ENCODE results near the gene DYNC2I2.

DYNC2I2 gene

DNA sequence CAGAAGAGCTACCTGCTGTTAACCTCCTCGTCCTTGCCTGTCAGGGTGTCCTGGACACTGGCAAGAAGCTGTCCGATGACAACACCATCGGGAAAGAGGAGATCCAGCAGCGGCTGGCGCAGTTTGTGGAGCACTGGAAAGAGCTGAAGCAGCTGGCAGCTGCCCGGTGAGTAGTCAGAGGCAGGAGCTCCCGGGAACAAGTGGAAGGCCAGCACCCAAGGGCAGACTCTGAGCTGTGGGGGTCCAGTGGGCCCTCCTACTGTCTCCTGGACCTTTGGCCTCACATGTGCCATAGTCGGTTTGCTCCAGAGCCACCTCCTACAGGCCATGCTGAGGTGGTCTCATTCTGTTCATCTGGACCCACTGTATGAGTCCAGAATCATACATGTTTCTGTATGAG is 38.7 kb downstream of the DYNC2I2 start:
- TF ChIP-seq, protein P1, sequence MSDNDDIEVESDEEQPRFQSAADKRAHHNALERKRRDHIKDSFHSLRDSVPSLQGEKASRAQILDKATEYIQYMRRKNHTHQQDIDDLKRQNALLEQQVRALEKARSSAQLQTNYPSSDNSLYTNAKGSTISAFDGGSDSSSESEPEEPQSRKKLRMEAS (IDR thresholded peaks at IDR 0.05), result no peak
- TF ChIP-seq EGR1 (IDR thresholded peaks at IDR 0.05), result no peak
- no peak for TF ChIP-seq CREB1 (IDR thresholded peaks at IDR 0.05; ENCODE audit: low read depth)

DNA sequence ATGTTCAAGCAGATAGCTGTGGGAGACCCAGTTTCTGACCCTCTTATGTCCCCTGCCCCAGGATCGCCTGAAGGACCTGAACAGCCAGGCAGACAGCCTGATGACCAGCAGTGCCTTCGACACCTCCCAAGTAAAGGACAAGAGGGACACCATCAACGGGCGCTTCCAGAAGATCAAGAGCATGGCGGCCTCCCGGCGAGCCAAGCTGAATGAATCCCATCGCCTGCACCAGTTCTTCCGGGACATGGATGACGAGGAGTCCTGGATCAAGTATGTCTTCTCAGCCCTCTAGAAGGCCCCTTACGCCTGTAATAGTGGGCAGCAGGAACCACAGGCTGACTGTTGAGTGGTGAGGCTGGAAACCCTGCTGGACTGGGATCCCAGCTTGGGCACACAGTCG is 41.1 kb downstream of the DYNC2I2 start:
- TF ChIP-seq TAF1 (IDR thresholded peaks at IDR 0.05; ENCODE audit: low read depth) (no peak), CREB1 (IDR thresholded peaks at IDR 0.05; ENCODE audit: low read depth) (no peak), EGR1 (IDR thresholded peaks at IDR 0.05) (no peak), FOXM1 (IDR thresholded peaks at IDR 0.05; ENCODE audit: borderline replicate concordance, low read depth) (no peak), CEBPB (IDR thresholded peaks at IDR 0.05) (no peak), TCF12 (IDR thresholded peaks at IDR 0.05; ENCODE audit: low read depth) (no peak), EP300 (IDR thresholded peaks at IDR 0.05; ENCODE audit: borderline replicate concordance) (no peak), TEAD4 (IDR thresholded peaks at IDR 0.05) (no peak), ZBTB7A (IDR thresholded peaks at IDR 0.05; ENCODE audit: low read depth) (no peak), YY1 (IDR thresholded peaks at IDR 0.05; ENCODE audit: low read depth) (no peak), NFIC (IDR thresholded peaks at IDR 0.05) (no peak), RAD21 (IDR thresholded peaks at IDR 0.05; ENCODE audit: low read depth) (no peak)
- TF ChIP-seq, protein P2, sequence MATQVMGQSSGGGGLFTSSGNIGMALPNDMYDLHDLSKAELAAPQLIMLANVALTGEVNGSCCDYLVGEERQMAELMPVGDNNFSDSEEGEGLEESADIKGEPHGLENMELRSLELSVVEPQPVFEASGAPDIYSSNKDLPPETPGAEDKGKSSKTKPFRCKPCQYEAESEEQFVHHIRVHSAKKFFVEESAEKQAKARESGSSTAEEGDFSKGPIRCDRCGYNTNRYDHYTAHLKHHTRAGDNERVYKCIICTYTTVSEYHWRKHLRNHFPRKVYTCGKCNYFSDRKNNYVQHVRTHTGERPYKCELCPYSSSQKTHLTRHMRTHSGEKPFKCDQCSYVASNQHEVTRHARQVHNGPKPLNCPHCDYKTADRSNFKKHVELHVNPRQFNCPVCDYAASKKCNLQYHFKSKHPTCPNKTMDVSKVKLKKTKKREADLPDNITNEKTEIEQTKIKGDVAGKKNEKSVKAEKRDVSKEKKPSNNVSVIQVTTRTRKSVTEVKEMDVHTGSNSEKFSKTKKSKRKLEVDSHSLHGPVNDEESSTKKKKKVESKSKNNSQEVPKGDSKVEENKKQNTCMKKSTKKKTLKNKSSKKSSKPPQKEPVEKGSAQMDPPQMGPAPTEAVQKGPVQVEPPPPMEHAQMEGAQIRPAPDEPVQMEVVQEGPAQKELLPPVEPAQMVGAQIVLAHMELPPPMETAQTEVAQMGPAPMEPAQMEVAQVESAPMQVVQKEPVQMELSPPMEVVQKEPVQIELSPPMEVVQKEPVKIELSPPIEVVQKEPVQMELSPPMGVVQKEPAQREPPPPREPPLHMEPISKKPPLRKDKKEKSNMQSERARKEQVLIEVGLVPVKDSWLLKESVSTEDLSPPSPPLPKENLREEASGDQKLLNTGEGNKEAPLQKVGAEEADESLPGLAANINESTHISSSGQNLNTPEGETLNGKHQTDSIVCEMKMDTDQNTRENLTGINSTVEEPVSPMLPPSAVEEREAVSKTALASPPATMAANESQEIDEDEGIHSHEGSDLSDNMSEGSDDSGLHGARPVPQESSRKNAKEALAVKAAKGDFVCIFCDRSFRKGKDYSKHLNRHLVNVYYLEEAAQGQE (IDR thresholded peaks at IDR 0.05; ENCODE audit: low read depth), result no peak
- TF ChIP-seq, protein P1 (IDR thresholded peaks at IDR 0.05), result no peak
- TF ChIP-seq, protein P3, sequence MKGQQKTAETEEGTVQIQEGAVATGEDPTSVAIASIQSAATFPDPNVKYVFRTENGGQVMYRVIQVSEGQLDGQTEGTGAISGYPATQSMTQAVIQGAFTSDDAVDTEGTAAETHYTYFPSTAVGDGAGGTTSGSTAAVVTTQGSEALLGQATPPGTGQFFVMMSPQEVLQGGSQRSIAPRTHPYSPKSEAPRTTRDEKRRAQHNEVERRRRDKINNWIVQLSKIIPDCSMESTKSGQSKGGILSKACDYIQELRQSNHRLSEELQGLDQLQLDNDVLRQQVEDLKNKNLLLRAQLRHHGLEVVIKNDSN (IDR thresholded peaks at IDR 0.05), result no peak

DNA sequence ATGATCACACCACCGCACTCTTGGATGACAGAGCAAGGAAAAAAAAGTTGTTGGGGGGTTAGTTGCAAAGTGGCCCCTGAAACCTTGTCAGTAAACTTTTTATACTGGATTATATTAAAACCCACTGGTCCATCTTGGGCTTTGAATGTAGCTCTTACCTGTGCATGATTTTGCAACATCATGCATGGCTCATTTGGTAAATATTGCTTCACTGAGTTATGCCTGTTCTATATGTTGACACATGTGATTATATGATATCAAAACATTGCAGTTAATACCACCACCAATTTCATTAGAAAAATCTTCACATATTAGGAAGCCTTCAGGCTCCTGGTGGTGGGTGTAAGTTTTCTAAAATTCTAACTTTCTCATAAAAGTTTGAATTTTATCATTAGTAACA is 41.9 kb downstream of the DYNC2I2 start:
- no peak for TF ChIP-seq NFIC (IDR thresholded peaks at IDR 0.05)

DNA sequence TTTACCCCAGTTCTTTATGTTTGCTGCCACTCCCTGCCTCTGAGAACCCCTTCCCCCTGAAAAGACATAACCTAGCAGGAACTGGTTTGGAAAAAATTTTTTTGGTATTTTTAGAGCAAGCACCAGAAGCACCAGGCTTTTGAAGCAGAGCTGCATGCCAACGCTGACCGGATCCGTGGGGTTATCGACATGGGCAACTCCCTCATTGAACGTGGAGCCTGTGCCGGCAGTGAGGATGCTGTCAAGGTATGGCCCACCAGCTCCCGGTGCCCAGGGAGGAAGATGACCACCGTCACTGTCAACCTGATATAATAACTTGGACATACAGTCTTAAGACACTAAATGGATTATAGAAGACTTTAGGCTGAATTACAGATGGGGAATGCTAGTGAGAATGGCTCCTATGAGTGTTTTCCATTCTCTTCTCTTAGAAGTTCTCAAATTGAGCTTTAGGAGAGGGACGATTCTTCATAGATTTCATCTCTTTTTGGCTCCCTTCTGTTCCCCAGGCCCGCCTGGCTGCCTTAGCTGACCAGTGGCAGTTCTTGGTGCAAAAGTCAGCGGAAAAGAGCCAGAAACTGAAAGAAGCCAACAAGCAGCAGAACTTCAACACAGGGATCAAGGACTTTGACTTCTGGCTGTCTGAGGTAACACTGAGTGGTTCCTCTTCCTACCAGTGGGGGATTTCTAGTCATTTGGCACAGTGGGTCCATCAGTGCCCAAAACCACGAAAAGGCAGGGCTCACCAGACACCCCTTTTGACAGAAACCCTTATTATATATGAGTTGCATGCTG is 44.9 kb downstream of the DYNC2I2 start:
- TF ChIP-seq TAF1 (IDR thresholded peaks at IDR 0.05; ENCODE audit: low read depth), result no peak

DNA sequence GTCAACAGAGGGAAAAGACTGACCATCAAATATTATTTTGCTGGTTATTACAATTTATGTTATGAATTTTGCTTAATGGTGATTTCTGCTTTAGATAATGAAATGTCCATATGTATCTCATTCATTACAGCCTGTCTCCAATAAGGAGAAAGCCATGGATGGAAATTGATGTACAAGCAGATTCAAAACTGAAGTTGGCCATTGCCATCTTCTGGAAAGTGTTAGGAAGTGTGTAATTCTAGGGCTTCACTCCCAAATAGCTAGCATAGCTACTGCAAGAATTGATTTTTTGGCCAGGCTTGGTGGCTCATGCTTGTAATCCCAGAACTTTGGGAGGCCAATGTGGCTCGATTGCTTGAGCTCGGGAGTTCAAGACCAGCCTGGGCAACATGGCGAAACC is 45.8 kb downstream of the DYNC2I2 start:
- TF ChIP-seq CEBPB (IDR thresholded peaks at IDR 0.05) (no peak), NFIC (IDR thresholded peaks at IDR 0.05) (no peak), RAD21 (IDR thresholded peaks at IDR 0.05; ENCODE audit: low read depth) (no peak), FOXM1 (IDR thresholded peaks at IDR 0.05; ENCODE audit: borderline replicate concordance, low read depth) (no peak), TEAD4 (IDR thresholded peaks at IDR 0.05) (no peak), TAF1 (IDR thresholded peaks at IDR 0.05; ENCODE audit: low read depth) (no peak), ZBTB7A (IDR thresholded peaks at IDR 0.05; ENCODE audit: low read depth) (no peak), EP300 (IDR thresholded peaks at IDR 0.05; ENCODE audit: borderline replicate concordance) (no peak), EGR1 (IDR thresholded peaks at IDR 0.05) (no peak), YY1 (IDR thresholded peaks at IDR 0.05; ENCODE audit: low read depth) (no peak), TCF12 (IDR thresholded peaks at IDR 0.05; ENCODE audit: low read depth) (no peak), CREB1 (IDR thresholded peaks at IDR 0.05; ENCODE audit: low read depth) (no peak)
- TF ChIP-seq, protein P2 (IDR thresholded peaks at IDR 0.05; ENCODE audit: low read depth), result no peak
- TF ChIP-seq, protein P1 (IDR thresholded peaks at IDR 0.05), result no peak
- TF ChIP-seq, protein P3 (IDR thresholded peaks at IDR 0.05), result no peak

DNA sequence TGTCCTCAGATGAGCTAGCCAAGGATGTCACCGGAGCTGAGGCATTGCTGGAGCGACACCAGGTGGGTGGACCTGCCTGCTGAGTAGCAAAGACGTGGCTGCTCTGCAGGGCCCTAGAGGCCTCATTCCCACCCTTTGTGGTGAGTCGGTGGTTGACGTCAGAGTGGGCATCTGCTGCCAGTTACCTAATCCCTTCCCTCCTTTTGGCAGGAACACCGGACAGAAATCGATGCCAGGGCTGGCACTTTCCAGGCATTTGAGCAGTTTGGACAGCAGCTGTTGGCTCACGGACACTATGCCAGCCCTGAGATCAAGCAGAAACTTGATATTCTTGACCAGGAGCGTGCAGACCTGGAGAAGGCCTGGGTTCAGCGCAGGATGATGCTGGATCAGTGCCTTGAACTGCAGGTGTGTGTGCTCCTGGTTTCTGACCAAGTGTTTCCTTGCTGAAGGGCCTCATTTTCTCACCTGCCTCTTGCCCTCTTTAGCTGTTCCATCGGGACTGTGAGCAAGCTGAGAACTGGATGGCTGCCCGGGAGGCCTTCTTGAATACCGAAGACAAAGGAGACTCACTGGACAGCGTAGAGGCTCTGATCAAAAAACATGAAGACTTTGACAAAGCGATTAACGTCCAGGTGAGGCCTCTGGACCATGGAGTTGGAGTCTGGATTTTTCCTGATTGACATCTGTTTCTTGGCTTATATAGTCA is 48.9 kb downstream of the DYNC2I2 start:
- peak; percentile 64 for TF ChIP-seq CEBPB (IDR thresholded peaks at IDR 0.05)
- TF ChIP-seq, protein P2 (IDR thresholded peaks at IDR 0.05; ENCODE audit: low read depth), result peak; percentile 40; the same call in 1 of the 2 replicates
- TF ChIP-seq, protein P3 (IDR thresholded peaks at IDR 0.05), result no peak
- TF ChIP-seq CREB1 (IDR thresholded peaks at IDR 0.05; ENCODE audit: low read depth), result peak; percentile 62
- TF ChIP-seq RAD21 (IDR thresholded peaks at IDR 0.05; ENCODE audit: low read depth), result no peak; the same call in 1 of the 2 replicates
- TF ChIP-seq, protein P1 (IDR thresholded peaks at IDR 0.05), result peak; percentile 74
- peak; percentile 83 for TF ChIP-seq FOXM1 (IDR thresholded peaks at IDR 0.05; ENCODE audit: borderline replicate concordance, low read depth)
- peak; percentile 65; the same call in 1 of the 2 replicates for TF ChIP-seq TEAD4 (IDR thresholded peaks at IDR 0.05)
- no peak for TF ChIP-seq ZBTB7A (IDR thresholded peaks at IDR 0.05; ENCODE audit: low read depth)
- TF ChIP-seq TAF1 (IDR thresholded peaks at IDR 0.05; ENCODE audit: low read depth), result no peak
- TF ChIP-seq NFIC (IDR thresholded peaks at IDR 0.05), result peak; percentile 97
- no peak for TF ChIP-seq EGR1 (IDR thresholded peaks at IDR 0.05)
- TF ChIP-seq YY1 (IDR thresholded peaks at IDR 0.05; ENCODE audit: low read depth), result 0 out of 2 replicates have a peak, but pooled peaks have one; percentile 49
- peak; percentile 88; the same call in 1 of the 2 replicates for TF ChIP-seq EP300 (IDR thresholded peaks at IDR 0.05; ENCODE audit: borderline replicate concordance)
- peak; percentile 98 for TF ChIP-seq TCF12 (IDR thresholded peaks at IDR 0.05; ENCODE audit: low read depth)
